PC-9 (cell line): Measurements from ENCODE around the gene BMI1.

Source experiments
- CTCF ChIP-seq: fragments of 200-600 bp; sonication (generic); conservative IDR thresholded peaks from 2 replicates; pipeline ENCODE4 v1.6.1; 2017; ENCODE audit warnings: mixed run types, antibody characterized with exemption, mild to moderate bottlenecking, moderate library complexity
- EZH2 ChIP-seq: fragments of 200-600 bp; sonication (generic); IDR thresholded peaks from 2 replicates; pipeline ENCODE4 v1.8.0; 2017; ENCODE audit warnings: antibody characterized with exemption, low read depth

GRCh38 chr10:22319980-22320558, 830 bp upstream of the BMI1 start:
- TF ChIP-seq CTCF: no peak
- TF ChIP-seq EZH2: no peak
